Activated naive CD4-positive, alpha-beta T cell (primary cell): ENCODE results near the gene PSME2.

Experiments used
- DNase-seq, 4 experiments: peaks; one replicate each; lab custom pipeline; 2025; lab: John Stamatoyannopoulos, UW

PSME2 gene

DNA sequence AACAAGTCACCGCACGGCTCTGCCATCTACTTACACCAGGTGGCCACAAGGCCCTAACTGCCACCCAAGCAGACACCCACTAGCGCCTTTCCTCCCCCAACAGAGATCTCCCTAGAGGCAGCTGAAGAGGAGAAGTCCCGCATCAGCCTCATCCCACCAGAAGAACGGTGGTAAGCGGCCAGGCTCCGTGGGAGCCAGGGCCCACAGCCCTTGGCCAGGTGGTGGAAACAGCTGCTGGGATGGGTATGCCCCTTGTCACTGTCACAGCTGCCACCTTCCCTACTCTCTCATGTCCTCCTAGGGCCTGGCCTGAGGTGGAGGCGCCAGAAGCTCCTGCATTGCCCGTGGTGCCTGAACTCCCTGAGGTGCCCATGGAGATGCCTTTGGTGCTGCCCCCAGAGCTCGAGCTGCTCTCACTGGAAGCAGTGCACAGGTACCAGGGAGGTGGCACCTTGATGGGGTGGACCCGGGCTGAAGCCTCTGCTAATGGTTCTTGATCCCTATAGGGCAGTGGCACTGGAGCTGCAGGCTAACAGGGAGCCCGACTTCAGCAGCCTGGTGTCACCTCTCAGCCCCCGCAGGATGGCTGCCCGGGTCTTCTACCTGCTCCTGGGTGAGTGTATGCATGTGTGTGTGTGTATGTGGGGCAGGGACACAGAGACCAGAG is 33.0 kb upstream of the PSME2 start:
- no peak for DNase-seq

DNA sequence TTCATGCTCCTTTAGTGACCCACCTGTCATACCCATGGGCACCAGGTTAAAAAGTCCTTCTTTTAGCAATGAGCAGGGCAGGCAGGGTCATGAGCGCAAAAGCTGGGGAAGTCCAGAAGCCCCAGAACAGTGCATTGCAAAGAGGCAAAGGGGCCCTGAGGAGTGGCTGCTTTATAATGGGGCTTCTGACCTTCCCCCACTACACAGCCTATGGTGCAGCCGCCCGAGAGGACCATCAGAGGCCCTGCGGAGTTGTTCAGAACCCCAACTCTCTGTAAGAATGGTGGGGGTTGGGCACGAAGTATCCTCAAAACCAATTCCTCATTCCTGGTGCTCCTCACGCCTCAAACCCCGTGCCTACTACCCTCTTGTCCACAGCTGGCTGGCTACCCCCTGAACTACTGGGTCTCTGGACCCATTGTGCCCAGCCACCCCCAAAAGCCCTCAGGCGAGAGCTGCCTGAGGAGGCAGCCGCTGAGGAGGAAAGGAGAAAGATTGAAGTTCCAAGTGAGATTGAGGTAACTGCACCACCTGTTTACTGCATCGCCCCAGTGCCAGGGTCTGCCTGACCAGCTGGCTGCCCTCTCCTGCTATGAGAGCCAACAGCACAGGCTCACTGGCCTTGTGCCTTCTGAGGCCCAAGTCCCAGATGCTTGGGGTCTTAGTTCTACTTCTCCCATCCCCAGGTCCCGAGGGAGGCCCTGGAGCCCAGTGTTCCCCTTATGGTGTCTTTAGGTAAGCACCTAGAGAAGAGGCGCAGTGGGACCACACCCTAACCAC is 32.2 kb upstream of the PSME2 start:
- no peak for DNase-seq

DNA sequence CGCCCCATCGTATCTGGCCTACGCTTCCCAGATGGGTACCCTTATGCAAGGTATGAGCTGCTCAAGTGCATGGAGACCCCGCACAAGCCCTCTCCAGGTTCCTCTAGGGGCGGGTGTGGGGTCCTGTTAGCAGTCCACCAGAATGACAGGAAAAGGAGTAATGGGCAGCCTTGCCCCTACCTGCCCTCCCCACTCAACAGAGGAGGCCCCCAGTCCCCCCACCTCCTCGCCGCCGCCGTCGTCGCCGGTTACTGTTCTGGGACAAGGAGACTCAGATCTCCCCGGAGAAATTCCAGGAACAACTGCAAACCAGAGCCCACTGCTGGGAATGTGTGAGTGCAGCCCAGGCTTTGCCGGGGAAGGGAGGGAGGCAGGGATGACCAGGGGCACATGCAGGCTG is 31.5 kb upstream of the PSME2 start:
- DNase-seq = no peak

DNA sequence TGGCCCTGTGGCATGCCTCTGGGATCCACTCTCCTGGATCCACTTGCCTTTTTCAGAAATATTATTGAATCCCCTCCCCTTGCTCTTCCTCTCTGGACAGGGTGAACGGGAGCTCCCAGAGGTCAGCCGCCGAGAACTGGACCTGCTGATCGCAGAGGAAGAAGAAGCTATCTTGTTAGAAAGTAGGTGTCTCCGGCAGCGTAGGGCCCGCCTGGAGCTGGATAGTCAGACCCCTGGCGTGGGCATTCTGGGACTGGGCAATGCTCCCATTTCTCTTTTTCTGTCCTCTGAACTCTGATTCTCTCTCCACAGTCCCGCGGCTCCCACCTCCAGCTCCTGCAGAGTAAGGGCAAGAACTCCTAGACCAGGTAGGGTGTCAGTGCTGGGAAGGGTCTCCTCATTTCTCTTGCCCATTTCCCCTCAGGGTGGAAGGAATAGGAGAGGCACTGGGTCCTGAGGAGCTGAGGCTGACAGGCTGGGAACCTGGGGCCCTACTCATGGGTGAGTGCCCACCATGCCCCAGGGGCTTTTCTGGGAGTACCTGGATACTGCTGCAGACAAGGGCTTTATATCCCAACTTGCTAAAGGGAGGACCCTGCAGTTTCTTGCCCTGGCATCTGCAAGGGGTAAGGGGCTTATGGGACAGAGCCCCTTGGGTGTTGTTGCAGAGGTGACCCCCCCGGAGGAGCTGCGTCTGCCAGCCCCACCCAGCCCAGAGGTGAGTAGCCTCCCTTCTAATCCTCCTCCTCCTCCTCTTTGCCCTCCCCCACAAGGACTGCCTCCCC is 30.8 kb upstream of the PSME2 start:
- no peak for DNase-seq

DNA sequence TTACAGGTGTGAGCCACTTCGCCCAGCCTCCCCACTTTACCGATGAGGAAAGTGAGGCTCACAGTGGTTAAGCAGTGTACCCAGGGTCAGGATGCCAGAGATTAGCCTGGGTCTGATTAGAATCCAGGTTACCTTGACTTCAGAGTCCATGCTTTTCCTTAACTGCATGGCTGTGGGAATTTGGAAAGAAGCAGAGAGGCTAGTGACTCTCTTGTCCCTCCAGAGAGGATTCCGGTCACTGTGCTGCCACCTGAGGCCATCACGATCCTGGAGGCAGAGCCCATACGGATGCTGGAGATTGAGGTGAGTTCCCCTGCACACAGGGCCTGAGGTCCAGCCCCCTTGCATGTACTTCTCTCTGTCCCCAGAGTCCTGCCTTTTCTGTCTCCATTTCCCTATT is 30.2 kb upstream of the PSME2 start:
- DNase-seq = no peak

DNA sequence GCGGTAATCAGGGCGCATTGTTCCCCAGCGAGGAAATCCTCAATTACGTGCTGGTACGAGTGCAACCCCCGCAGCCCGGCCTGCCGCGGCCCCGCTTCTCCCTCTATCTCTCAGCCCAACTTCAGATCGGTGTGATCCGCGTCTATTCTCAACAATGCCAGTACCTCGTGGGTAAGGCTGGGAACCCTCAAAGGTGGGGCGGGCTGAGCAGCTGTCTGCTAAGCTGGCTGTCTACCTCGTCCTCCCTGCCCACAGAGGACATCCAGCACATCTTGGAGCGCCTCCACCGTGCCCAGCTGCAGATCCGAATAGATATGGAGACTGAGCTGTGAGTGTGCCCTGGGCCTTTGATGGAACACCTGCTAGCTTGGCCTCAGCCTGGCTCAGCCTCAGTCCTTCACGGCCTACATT is 26.5 kb upstream of the PSME2 start:
- no peak for DNase-seq

DNA sequence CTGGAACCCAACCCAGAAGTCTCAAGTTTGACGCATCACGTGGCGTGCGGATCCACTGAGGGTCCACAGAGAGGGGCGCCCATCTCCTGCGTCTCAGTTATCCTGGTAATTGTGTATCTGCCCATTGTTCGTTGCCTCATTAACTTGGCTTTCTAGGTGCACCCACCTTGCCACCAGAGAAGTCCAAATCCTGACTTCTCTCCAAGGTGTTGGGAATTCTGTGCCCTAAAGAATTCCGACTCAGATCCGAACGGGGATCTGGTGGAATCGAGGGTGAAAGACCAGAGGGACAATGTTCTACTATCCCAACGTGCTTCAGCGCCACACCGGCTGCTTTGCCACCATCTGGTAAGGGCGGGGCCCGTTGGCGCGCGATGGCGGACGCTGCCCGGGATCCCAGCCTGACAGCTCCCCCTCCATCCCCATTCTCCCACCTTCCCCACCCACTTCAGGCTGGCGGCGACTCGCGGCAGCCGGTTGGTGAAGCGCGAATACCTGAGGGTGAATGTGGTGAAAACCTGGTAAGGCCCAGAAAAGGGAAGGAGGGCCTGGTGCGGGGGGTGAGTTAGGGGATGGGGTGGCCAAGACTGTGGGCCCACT is 26.0 kb upstream of the PSME2 start:
- no peak for DNase-seq

DNA sequence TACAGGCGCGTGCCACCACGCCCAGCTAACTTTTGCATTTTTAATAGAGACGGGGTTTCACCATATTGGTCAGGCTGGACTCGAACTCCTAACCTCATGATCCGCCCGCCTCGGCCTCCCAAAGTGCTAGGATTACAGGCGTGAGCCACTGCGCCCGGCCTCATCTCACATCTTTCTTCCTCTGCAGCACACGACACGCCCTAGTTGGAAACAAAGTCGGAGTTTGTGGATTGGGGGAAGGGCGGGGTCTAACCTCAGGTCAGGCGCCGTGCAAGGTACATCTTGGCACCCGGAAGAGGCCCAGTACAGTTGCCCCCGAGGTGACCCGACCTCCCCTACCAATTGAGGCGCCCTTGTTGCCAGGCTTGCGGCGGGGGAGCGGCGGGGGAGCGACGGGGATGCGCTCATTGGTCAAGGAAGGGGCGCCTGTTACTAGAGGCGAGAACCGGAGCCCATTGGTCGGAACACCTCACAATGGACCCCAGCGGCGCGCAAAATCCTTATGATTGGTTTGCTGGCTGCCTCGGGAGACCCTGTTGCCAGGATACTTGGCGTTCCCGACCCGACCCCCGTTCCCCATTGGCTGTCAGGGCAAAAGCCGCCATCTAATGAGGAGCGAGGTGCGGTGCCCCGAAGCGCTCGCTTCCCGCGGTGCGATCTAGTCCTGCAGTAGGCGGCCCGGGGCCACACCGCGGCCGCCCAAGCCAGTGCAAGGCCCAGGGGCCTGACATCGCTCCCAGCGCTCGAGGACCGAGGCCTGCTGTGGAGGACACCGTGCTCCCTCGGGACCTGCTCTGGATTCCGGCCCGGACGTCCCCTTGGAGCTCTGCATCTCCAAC is 25.2 kb upstream of the PSME2 start, which contains the start of gene REC8:
Gene REC8 (plus strand): TSS at position 659 of the 839 bp plus-strand sequence. CDS start 473 bp downstream, outside the sequence.
- peak in 3 of 4 experiments; percentile 27 to 65 (median 60) for DNase-seq

DNA sequence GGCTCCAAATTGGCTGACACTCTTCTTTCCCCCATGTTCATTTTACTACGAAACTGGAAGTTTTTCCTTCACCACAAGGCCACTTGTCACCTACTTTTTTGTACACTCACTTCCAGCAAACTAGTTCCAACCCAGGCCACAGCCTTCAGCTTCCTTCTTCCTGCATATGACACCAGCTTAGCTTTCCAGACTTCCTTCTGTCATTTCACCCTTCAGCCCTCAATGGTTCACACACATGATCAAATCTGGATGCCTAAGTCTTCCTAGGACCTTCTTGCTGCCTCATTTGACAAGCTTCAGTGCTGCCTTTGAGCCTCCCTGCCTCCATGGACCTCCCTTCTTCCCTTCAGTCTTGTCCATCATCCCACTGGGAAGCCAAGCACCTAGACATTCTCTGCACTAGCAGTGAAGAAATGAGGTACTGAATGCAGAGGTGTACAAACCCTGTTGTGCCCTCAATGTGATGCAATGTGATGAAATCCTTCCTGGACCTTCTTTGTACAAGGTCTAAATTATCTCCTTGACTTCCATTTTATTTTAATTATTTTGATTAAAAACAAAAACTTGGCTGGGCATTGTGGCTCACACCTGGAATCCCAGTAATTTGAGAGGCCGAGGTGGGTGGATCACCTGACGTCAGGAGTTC is 21.2 kb upstream of the PSME2 start:
- DNase-seq = no peak

DNA sequence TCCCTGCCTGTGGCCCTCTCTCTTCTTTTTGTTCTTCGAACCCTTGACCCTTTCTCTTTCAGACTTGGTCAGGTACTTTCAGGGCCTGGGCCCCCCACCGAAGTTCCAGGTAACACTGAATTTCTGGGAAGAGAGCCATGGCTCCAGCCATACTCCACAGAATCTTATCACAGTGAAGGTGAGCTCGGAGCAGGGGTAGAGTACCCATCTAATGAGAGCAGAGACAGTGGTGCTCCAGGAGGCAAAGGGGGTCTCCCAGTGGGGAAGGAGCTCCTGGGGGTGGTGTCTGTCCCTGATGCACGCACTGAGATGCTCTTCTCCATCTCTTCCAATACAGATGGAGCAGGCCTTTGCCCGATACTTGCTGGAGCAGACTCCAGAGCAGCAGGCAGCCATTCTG is 19.4 kb upstream of the PSME2 start:
- no peak for DNase-seq

DNA sequence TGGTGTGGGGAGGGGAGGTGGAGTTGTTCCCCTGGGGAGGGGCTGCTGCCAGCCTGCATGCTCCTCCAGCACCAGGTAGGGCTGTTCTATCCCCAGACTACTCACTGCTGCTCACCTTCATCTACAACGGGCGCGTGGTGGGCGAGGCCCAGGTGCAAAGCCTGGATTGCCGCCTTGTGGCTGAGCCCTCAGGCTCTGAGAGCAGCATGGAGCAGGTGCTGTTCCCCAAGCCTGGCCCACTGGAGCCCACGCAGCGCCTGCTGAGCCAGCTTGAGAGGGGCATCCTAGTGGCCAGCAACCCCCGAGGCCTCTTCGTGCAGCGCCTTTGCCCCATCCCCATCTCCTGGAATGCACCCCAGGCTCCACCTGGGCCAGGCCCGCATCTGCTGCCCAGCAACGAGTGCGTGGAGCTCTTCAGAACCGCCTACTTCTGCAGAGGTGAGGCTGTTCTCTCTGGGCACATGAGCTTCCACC is 18.1 kb upstream of the PSME2 start:
- no peak for DNase-seq

DNA sequence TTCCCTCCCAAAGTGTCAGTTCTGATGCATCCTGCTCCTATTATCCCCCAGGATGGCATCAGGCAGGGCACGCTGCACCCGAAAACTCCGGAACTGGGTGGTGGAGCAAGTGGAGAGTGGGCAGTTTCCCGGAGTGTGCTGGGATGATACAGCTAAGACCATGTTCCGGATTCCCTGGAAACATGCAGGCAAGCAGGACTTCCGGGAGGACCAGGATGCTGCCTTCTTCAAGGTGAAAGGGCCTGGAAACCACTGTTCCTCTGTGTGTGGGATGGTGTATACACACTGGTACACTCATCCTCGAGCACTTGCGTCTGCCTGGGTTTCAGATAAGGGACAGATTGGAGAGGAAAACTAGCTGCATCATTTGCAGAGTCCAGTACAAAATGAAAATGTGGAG is 15.7 kb upstream of the PSME2 start:
- DNase-seq = no peak

DNA sequence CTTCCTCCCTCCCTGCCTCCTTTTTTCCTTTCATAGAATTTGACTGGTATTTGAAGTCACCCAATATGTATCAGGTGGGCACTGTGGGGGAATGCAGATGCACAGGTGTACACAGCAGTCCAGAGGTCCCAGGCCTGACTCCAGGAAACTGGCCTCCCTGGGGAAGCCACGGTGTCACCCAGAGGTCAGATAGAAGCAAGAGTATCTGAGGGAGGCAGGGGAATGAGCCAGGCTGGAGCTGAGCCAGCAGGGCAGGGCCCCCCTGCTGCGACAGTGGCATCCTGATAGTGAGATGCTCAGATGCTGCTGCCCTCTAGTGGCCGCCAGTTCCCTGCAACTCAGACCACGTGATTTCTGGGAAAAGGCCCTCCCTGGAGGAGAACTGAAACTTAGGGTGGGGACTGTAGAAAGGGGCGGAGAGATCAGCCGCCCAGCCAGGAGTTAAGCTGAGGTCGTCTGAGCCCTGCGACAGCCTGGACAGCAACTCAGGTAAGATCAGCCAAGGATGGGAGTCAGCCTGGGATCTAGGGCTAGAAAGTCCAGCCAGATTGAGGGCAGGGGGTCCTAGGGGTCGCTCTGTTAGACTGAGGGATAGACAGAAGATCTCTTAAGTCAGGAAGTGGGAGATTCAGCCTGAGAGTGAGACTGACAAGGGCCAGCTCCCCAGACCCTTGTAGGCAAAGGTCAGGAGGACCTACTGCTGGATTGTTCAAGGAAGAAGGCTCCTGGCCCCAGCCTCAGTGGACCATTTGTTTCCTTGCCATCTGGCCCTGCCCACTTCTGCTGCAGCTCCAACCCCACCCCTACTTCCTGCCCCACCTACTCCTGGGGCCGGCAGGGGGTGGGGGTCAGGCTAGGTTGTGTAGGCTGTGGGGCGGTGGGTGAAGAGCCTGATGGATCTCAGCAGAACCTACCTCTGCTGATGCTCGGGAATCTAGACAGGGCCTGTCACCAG is 14.7 kb upstream of the PSME2 start, which contains the start of gene IRF9:
Gene IRF9 (plus strand): TSS at position 416 of the 955 bp plus-strand sequence. CDS start 880 bp downstream, outside the sequence.
- DNase-seq = peak; percentile 96 to 98 (median 97)

DNA sequence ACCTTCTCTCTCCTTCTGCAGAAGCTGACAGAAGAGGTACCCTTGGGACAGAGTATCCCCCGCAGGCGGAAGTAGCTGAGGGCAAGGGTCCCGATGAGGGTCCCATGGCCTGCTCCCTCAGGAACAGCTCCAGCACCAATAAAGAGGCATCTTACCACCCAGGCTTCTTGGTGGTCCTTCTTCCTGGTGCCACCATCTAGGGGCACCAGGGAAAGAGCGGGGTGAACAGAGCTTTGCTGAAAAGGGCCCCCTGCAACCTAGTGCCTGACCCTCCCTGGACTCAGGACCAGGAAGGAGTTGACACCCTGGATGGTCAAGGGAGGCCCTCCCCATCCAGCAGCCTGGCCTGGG is 14.1 kb upstream of the PSME2 start:
- DNase-seq = no peak

DNA sequence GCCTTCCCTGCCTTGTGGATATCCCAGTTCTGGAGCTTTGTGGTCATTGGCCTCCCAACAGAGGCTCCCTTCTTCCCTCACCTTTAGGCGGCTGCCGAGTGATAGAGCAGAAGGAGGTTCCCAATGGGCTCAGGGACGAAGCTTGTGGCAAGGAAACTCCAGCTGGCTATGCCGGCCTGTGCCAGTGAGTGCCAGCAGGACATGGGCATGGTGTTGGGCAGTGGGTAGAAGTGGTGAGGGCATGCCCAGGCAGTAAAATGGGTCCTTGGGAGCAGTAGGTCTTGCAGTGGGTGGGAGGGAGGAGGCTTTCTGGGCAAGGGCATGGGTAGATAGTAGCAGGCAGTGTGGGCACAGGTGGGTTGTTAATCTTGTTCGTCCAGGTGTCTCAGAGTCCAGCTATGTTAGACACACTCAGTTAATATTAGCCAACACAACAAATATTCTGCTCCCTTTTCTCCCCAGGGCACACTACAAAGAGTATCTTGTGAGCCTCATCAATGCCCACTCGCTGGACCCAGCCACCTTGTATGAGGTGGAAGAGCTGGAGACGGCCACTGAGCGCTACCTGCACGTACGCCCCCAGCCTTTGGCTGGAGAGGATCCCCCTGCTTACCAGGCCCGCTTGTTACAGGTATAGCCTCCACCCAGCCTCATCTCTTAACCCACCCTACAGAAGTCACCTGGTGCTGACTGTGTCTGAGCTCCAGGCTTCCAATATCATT is 13.5 kb upstream of the PSME2 start:
- DNase-seq = no peak

DNA sequence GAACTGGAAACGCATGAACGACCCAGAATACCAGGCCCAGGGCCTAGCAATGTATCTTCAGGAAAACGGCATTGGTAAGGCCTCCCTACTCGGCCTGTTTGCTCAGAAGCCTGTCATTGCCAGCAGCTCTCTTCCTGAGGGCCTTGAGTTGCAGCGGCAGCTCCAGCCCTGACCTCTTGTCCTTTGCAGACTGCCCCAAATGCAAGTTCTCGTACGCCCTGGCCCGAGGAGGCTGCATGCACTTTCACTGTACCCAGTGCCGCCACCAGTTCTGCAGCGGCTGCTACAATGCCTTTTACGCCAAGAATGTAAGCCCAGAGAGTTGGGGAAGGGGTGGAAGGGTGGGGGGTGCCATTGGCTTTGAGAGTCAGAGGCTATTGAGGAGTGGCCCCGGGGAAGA is 10.9 kb upstream of the PSME2 start:
- DNase-seq = no peak

DNA sequence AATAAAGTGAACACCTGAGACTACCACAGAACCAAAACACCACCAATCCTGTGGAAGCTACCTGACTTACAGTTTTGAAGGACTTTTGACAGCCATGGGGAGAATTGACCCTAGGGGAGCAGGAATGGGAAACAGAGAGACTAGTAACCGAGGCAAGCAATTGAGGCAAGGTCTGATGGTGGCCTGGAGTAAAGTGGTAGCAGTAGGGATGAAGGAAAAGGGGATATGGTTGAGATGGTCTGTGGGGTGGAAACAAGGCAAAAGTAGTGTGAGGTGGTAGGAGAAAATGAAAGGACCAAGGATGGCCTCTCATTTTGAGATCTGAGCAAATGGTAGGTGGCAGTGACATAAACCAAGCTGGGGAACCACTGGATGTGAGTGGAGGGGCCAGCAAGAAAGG is 10.4 kb upstream of the PSME2 start:
- no peak for DNase-seq

DNA sequence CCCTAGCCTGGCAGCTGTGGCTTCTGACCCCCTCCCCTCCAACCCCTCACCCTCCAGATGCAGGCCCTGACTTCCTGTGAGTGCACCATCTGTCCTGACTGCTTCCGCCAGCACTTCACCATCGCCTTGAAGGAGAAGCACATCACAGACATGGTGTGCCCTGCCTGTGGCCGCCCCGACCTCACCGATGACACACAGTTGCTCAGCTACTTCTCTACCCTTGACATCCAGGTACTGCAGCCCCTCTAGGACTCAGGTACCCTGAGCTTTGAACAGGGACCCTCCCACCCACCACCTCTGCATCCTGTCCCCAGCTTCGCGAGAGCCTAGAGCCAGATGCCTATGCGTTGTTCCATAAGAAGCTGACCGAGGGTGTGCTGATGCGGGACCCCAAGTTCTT is 8.7 kb upstream of the PSME2 start:
- no peak for DNase-seq
